HEK293 (cell line): ENCODE results near the gene SERPINB6.

ENCODE experiments used
- CTCF ChIA-PET: fragments of 350-600 bp; formaldehyde crosslinking; extraction: SDS; loops from one replicate; lab custom pipeline; 2021; ENCODE audit warnings: antibody characterized with exemption; lab: Yijun Ruan, JAX
- POLR2A ChIA-PET: fragments of 300-600 bp; formaldehyde crosslinking; extraction: SDS; loops from one replicate; lab custom pipeline; 2020; ENCODE audit warnings: antibody characterized with exemption, inconsistent platforms; lab: Yijun Ruan, JAX
- H3K27ac ChIP-seq: fragments of 200-500 bp; sonication (Bioruptor generic); 2 replicates; pipeline ENCODE4 v1.5.1; 2014; ENCODE audit warnings: low read depth, low read length, control low read depth, inconsistent platforms; ENCODE audit errors: extremely low read depth
- H3K36me3 ChIP-seq, 2 experiments: fragments of 200-500 bp in 1 of 2; sonication (Bioruptor generic) in 1 of 2; 1 replicate in 1 of 2; 2 replicates in 1 of 2; pipeline ENCODE4 v1.5.1; 2014 to 2017; ENCODE audit warnings: inconsistent platforms in 2 of 2, low read length in 2 of 2; ENCODE audit not compliant: control insufficient read depth in 2 of 2, insufficient read depth in 1 of 2
- H3K4me1 ChIP-seq: fragments of 200-500 bp; sonication (Bioruptor generic); 2 replicates; pipeline ENCODE4 v1.5.1; 2014; ENCODE audit warnings: mild to moderate bottlenecking, low read length, inconsistent platforms; ENCODE audit not compliant: control insufficient read depth, insufficient read depth
- H3K4me3 ChIP-seq: 2 replicates; pipeline ENCODE4 v1.5.1; 2011; ENCODE audit warnings: low read depth, mild to moderate bottlenecking, control low read depth, low read length, moderate library complexity
- H3K9me3 ChIP-seq: fragments of 200-500 bp; sonication (Bioruptor generic); 2 replicates; pipeline ENCODE4 v1.5.1; 2014; ENCODE audit warnings: low read depth, low read length, inconsistent platforms; ENCODE audit not compliant: control insufficient read depth, insufficient read depth
- BCL11B ChIP-seq: fragments of 450-650 bp; formaldehyde crosslinking; IDR thresholded peaks from 2 replicates; pipeline ENCODE4 v1.5.1; 2016; ENCODE audit warnings: low read depth, missing biosample characterization, missing genetic modification characterization
- FEZF1 ChIP-seq: fragments of 450-650 bp; formaldehyde crosslinking; IDR thresholded peaks from 2 replicates; pipeline ENCODE4 v1.5.1; 2016; ENCODE audit warnings: missing biosample characterization, missing genetic modification characterization
- KLF1 ChIP-seq: fragments of 450-650 bp; formaldehyde crosslinking; IDR thresholded peaks from 2 replicates; pipeline ENCODE4 v1.5.1; 2016; ENCODE audit warnings: missing biosample characterization, missing genetic modification characterization
- KLF9 ChIP-seq: fragments of 450-650 bp; formaldehyde crosslinking; IDR thresholded peaks from 2 replicates; pipeline ENCODE4 v1.5.1; 2016; ENCODE audit warnings: missing biosample characterization, missing genetic modification characterization, low read depth
- PRDM1 ChIP-seq: fragments of 450-650 bp; formaldehyde crosslinking; IDR thresholded peaks from 2 replicates; pipeline ENCODE4; 2016; ENCODE audit warnings: missing biosample characterization, missing genetic modification characterization
- REST ChIP-seq: fragments of 450-650 bp; formaldehyde crosslinking; IDR thresholded peaks from 2 replicates; pipeline ENCODE4 v1.5.1; 2016; ENCODE audit warnings: missing biosample characterization, missing genetic modification characterization
- SCRT1 ChIP-seq: fragments of 450-650 bp; formaldehyde crosslinking; IDR thresholded peaks from 2 replicates; pipeline ENCODE4 v1.5.1; 2016; ENCODE audit warnings: missing biosample characterization, missing genetic modification characterization, borderline replicate concordance
- SETDB1 ChIP-seq: IDR thresholded peaks from one replicate; pipeline ENCODE4 v1.6.1; 2017; ENCODE audit warnings: mild to moderate bottlenecking, low read length, moderate library complexity, mixed read lengths; ENCODE audit not compliant: insufficient read length
- TSHZ1 ChIP-seq: fragments of 450-650 bp; formaldehyde crosslinking; IDR thresholded peaks from 2 replicates; pipeline ENCODE4 v1.5.1; 2016; ENCODE audit warnings: missing biosample characterization, missing genetic modification characterization, borderline replicate concordance
- ZBTB17 ChIP-seq: fragments of 450-650 bp; formaldehyde crosslinking; IDR thresholded peaks from 2 replicates; pipeline ENCODE4 v1.5.1; 2016; ENCODE audit warnings: missing biosample characterization, missing genetic modification characterization
- ZBTB20 ChIP-seq: fragments of 450-650 bp; formaldehyde crosslinking; IDR thresholded peaks from 2 replicates; pipeline ENCODE4 v1.5.1; 2016; ENCODE audit warnings: missing biosample characterization, missing genetic modification characterization
- ZBTB7A ChIP-seq: fragments of 450-650 bp; formaldehyde crosslinking; IDR thresholded peaks from 2 replicates; pipeline ENCODE4 v1.5.1; 2016; ENCODE audit warnings: low read depth, missing biosample characterization, missing genetic modification characterization
- ZNF138 ChIP-seq: fragments of 450-650 bp; formaldehyde crosslinking; IDR thresholded peaks from 2 replicates; pipeline ENCODE4 v1.5.1; 2016; ENCODE audit warnings: missing biosample characterization, missing genetic modification characterization, borderline replicate concordance
- ZNF266 ChIP-seq: fragments of 450-650 bp; formaldehyde crosslinking; IDR thresholded peaks from 2 replicates; pipeline ENCODE4 v1.5.1; 2016; ENCODE audit warnings: missing biosample characterization, missing genetic modification characterization, low read depth
- ZNF561 ChIP-seq: fragments of 450-650 bp; IDR thresholded peaks from 2 replicates; pipeline ENCODE4 v1.5.1; 2018; ENCODE audit warnings: missing biosample characterization, missing genetic modification characterization, borderline replicate concordance
- ZSCAN18 ChIP-seq: fragments of 450-650 bp; formaldehyde crosslinking; IDR thresholded peaks from 2 replicates; pipeline ENCODE4 v1.5.1; 2016; ENCODE audit warnings: missing biosample characterization, missing genetic modification characterization

The SERPINB6 gene

GRCh38 chr6:2915150-2915549 is 56.2 kb downstream of the SERPINB6 start:
- POLR2A ChIA-PET = interaction anchor here (0.6 kb wide), 1 partner anchor 26 kb away, joined by 4 read pairs; no protein-coding TSS in a partner anchor
- TF ChIP-seq REST (tag by site-specific recombination) = peak; percentile 72
- no peak for TF ChIP-seq ZSCAN18 (tag by site-specific recombination)
- H3K27ac ChIP-seq = no peak overlapping the region
- CTCF ChIA-PET = interaction anchor here (1.8 to 3.4 kb wide), 3 partner anchors 17 to 68 kb away, joined by 5 to 25 read pairs (median 23); no protein-coding TSS in a partner anchor
- no peaks in the 10 kb centered on the region for H3K36me3 ChIP-seq
- H3K4me1 ChIP-seq = no peaks in the 10 kb centered on the region
- H3K9me3 ChIP-seq = no peaks in the 10 kb centered on the region
- H3K4me3 ChIP-seq = no peak overlapping the region

- Histone ChIP-seq H3K27ac (no peak overlapping the region), H3K9me3 (no peaks in the 10 kb centered on the region), H3K4me3 (no peak overlapping the region), H3K4me1 (no peaks in the 10 kb centered on the region), H3K36me3 (no peaks in the 10 kb centered on the region)
- POLR2A ChIA-PET = interaction anchor here (0.5 kb wide), 1 partner anchor 123 kb away, joined by 3 read pairs; no protein-coding TSS in a partner anchor
- TF ChIP-seq ZNF266 (no peak), KLF1 (tag by site-specific recombination) (peak; percentile 94)
- CTCF ChIA-PET = interaction anchor here (0.6 to 3.4 kb wide), 8 partner anchors 9 to 138 kb away, joined by 3 to 25 read pairs (median 3); no protein-coding TSS in a partner anchor
Observed at GRCh38 chr6:2914318-2914660, 57.1 kb downstream of the SERPINB6 start.

- ChIA-PET CTCF (interaction anchor here (0.5 to 3.4 kb wide), 9 partner anchors 9 to 138 kb away, joined by 3 to 25 read pairs (median 3); no protein-coding TSS in a partner anchor), POLR2A (no interaction called here)
- H3K4me1 ChIP-seq = no peaks in the 10 kb centered on the region
- no peak overlapping the region for H3K4me3 ChIP-seq
- no peak overlapping the region for H3K27ac ChIP-seq
- no peaks in the 10 kb centered on the region for H3K9me3 ChIP-seq
- H3K36me3 ChIP-seq = no peaks in the 10 kb centered on the region
- no peak for TF ChIP-seq FEZF1
- TF ChIP-seq ZBTB17 (tag by site-specific recombination) = no peak
- TF ChIP-seq BCL11B (tag by site-specific recombination) = no peak
- TF ChIP-seq KLF9 (tag by site-specific recombination) = no peak
- no peak for TF ChIP-seq ZBTB7A (tag by site-specific recombination)
- no peak for TF ChIP-seq ZNF561 (tag by site-specific recombination)
- no peak for TF ChIP-seq PRDM1 (tag by site-specific recombination)
- no peak for TF ChIP-seq SCRT1 (tag by site-specific recombination)
- no peak for TF ChIP-seq TSHZ1 (tag by site-specific recombination)
- TF ChIP-seq SETDB1 = no peak
- TF ChIP-seq ZNF138 (tag by site-specific recombination) = no peak
- no peak for TF ChIP-seq ZBTB20 (tag by site-specific recombination)
Observed at GRCh38 chr6:2913621-2914317, 57.6 kb downstream of the SERPINB6 start.
